ENCODE measurements around the gene MIPOL1. TPM values are rescaled to one million over a fixed set of nuclear protein-coding genes. Genes with fewer than 3 reads are reported as not detected.

MIPOL1 gene
- total RNA-seq, 1 experiment from 2014 or later = 13.1 TPM

- peaks cover 8% of the 10 kb centered on the region; the same call in 1 of the 2 replicates for H3K4me1 ChIP-seq (replicated peaks; ENCODE audit: insufficient read depth)
- peaks cover 7% of the 10 kb centered on the region; the same call in 1 of the 2 replicates for H3K79me2 ChIP-seq (ENCODE audit: low read depth)
- no peaks in the 10 kb centered on the region for H3K9me3 ChIP-seq (ENCODE audit: insufficient read depth, low read depth)
- H4K20me1 ChIP-seq (ENCODE audit: insufficient read depth) = no peaks in the 10 kb centered on the region
- peak overlapping the region; percentile 67 for H3K4me3 ChIP-seq
- H3K36me3 ChIP-seq (ENCODE audit: low read depth) = no peaks in the 10 kb centered on the region
- H3K27me3 ChIP-seq (ENCODE audit: insufficient read depth, low read depth) = no peaks in the 10 kb centered on the region
- BruUV-seq (replicated peaks) = no TSS peak
- peak overlapping the region; percentile 90 for H3K4me2 ChIP-seq
- no peak for TF ChIP-seq EZH2 (IDR thresholded peaks at IDR 0.05; ENCODE audit: low read depth)
- H3F3A ChIP-seq (ENCODE audit: insufficient read depth, low read depth) = no peaks in the 10 kb centered on the region
- intact Hi-C loops (cut with micrococcal nuclease; ENCODE audit: unreplicated experiment) = loop anchor here (2.0 kb wide), 1 partner anchor 26 kb away; the partner anchor contains the start of gene SLC25A21
- DNase-seq = no peak
- H3K9me2 ChIP-seq (ENCODE audit: insufficient read depth) = no peaks in the 10 kb centered on the region
- POLR2A ChIA-PET (ENCODE audit: unreplicated experiment) = no interaction called here
- H2AFZ ChIP-seq = peak overlapping the region; percentile 88
- CTCF ChIA-PET = interaction anchor here (0.7 kb wide), 1 partner anchor 426 kb away, joined by 6 read pairs; no protein-coding TSS in a partner anchor
- no peak overlapping the region for H3K27ac ChIP-seq
Observed at GRCh38 chr14:37198907-37199306, 1.2 kb downstream of the MIPOL1 start.

DNA sequence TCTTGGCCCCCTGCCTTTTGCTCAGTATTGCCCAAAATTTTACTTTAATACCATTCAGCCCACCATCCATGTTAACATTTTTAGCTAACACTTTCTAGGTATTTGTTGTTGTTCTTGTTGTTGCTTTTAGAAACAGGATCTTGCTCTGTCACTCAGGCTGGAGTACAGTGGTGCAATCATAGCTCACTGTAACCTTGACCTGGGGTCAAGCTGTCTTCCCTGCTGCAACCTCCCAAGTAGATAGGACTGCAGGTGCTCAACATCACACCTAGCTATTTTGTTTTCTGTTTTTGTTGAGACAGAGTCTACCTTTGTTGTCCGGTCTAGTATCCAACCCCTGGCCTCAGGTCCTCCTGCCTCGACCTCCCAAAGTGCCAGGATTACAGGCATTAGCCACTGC lies 4.0 kb downstream of the MIPOL1 start:
- Histone ChIP-seq H2AFZ (no peak overlapping the region), H3K4me3 (no peak overlapping the region), H3K9me3 (ENCODE audit: insufficient read depth, low read depth) (0 out of 2 replicates have a peak, but pooled peaks cover 2% of the 10 kb centered on the region), H3K4me1 (replicated peaks; ENCODE audit: insufficient read depth) (peaks cover 8% of the 10 kb centered on the region; the same call in 1 of the 2 replicates), H3K4me2 (no peak overlapping the region), H3K9me2 (ENCODE audit: insufficient read depth) (no peaks in the 10 kb centered on the region), H3K27me3 (ENCODE audit: insufficient read depth, low read depth) (no peaks in the 10 kb centered on the region), H3K27ac (no peak overlapping the region), H4K20me1 (ENCODE audit: insufficient read depth) (no peaks in the 10 kb centered on the region), H3F3A (ENCODE audit: insufficient read depth, low read depth) (no peaks in the 10 kb centered on the region), H3K79me2 (ENCODE audit: low read depth) (peaks cover 7% of the 10 kb centered on the region; the same call in 1 of the 2 replicates), H3K36me3 (ENCODE audit: low read depth) (no peaks in the 10 kb centered on the region)
- intact Hi-C loops (cut with micrococcal nuclease; ENCODE audit: unreplicated experiment) = no loop called here
- no TSS peak for BruUV-seq (replicated peaks)
- ChIA-PET POLR2A (ENCODE audit: unreplicated experiment) (no interaction called here), CTCF (no interaction called here)
- DNase-seq = no peak
- TF ChIP-seq CTCF (conservative IDR thresholded peaks at IDR 0.05) (no peak), EZH2 (IDR thresholded peaks at IDR 0.05; ENCODE audit: low read depth) (no peak)

- Histone ChIP-seq H3K27me3 (ENCODE audit: insufficient read depth, low read depth) (no peaks in the 10 kb centered on the region), H3F3A (ENCODE audit: insufficient read depth, low read depth) (no peaks in the 10 kb centered on the region), H3K4me2 (no peak overlapping the region), H3K36me3 (ENCODE audit: low read depth) (no peaks in the 10 kb centered on the region), H3K9me2 (ENCODE audit: insufficient read depth) (no peaks in the 10 kb centered on the region), H3K79me2 (ENCODE audit: low read depth) (peaks cover 7% of the 10 kb centered on the region; the same call in 1 of the 2 replicates), H3K27ac (no peak overlapping the region), H3K9me3 (ENCODE audit: insufficient read depth, low read depth) (0 out of 2 replicates have a peak, but pooled peaks cover 2% of the 10 kb centered on the region), H2AFZ (no peak overlapping the region), H3K4me3 (no peak overlapping the region), H3K4me1 (replicated peaks; ENCODE audit: insufficient read depth) (peaks cover 8% of the 10 kb centered on the region; the same call in 1 of the 2 replicates), H4K20me1 (ENCODE audit: insufficient read depth) (no peaks in the 10 kb centered on the region)
- TF ChIP-seq CTCF (conservative IDR thresholded peaks at IDR 0.05) = no peak
- BruUV-seq (replicated peaks) = no TSS peak
- POLR2A ChIA-PET (ENCODE audit: unreplicated experiment) = interaction anchor here (0.5 to 0.6 kb wide), 2 partner anchors 31 to 456 kb away, joined by 3 to 4 read pairs; no protein-coding TSS in a partner anchor
- no peak for DNase-seq
- intact Hi-C loops (cut with micrococcal nuclease; ENCODE audit: unreplicated experiment) = no loop called here
- CTCF ChIA-PET = no interaction called here
Observed at GRCh38 chr14:37202265-37202664, 4.5 kb downstream of the MIPOL1 start.
